ENCODE measurements around the gene CROCC.
A peak's percentile ranks its signal among the peaks of the same experiment; 100 is the strongest.
"Not testable (repeated sequence)": the region's sequence is repeated elsewhere in the genome, so short reads cannot be mapped to it uniquely, and the experiment has no call there.

The CROCC gene

DNA sequence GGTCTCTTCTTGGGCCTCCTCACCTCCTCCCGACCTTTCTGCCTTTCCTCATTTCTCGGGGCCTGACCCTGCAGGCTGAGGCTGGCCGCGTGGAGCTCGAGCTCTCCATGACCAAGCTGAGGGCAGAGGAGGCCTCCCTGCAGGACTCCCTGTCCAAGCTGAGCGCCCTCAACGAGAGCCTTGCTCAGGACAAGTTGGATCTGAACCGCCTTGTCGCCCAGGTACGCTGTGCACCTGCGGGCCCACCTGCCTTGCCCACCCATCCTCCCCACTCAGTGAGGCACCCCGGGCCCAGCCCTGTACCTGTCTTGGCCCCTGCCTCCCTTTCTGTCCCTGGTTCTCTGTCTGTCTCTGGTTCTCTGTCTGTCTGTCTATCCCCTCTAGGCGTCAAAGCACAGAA is 24.5 kb downstream of the CROCC start:
- not testable (repeated sequence) for DNase-seq

DNA sequence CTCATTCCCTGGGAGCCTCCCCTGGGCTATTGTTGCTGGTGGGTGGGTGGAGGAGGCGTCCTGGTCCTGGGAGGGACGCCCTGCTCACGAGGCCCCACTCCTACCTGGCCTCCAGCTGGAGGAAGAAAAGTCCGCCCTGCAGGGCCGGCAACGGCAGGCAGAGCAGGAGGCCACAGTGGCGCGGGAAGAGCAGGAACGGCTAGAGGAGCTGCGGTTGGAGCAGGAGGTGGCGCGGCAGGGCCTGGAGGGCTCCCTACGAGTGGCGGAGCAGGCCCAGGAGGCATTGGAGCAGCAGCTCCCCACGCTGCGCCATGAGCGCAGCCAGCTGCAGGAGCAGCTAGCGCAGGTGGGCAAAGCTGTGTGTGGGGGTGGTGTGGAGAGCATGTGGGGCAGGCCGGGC is 24.9 kb downstream of the CROCC start:
- DNase-seq = no peak

- peak; percentile 57 for DNase-seq
These were observed 26.7 kb downstream of the CROCC start for GRCh38 chr1:16948282-16948891.

DNA sequence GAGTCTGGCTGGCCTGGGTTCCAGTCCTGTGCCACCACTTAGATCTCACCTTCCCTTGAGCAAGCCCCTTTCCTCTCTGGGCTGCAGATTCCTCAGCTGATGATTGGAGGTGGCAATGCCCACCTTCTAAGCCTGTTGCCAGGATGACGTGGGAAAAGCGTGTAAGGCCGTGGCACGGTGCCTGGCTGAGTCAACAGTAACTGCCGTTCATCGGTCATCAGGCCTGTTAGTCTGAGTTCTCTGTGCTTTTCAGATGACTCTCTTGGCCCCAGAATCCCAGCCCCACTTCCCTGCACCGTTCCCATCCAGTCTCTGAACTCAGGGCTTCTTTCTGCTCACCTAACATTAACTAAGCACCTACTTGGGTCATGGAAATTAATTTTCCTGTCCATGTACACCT is 27.3 kb downstream of the CROCC start:
- not testable (repeated sequence) for DNase-seq

- not testable (repeated sequence) for DNase-seq
These were observed 30.6 kb downstream of the CROCC start for GRCh38 chr1:16952376-16952775.

DNA sequence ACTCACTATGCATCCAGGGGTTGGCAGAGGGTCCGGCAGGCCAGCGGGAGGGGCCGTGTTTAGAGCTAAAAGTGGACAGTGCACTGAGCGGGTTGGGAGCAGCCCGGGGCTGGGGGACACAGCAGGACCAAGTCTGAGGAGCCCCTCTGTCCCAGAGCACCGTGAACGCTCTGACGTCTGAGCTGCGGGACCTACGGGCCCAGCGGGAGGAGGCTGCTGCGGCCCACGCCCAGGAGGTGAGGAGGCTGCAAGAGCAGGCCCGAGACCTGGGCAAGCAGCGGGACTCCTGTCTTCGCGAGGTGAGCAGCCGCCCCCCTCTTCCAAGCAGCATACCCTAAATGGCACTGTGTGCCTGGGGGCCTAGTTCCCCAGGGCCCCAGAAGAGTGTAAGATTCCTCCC is 32.8 kb downstream of the CROCC start:
- no peak for DNase-seq

GRCh38 chr1:16955186-16955585 is 33.5 kb downstream of the CROCC start:
- no peak for DNase-seq

DNA sequence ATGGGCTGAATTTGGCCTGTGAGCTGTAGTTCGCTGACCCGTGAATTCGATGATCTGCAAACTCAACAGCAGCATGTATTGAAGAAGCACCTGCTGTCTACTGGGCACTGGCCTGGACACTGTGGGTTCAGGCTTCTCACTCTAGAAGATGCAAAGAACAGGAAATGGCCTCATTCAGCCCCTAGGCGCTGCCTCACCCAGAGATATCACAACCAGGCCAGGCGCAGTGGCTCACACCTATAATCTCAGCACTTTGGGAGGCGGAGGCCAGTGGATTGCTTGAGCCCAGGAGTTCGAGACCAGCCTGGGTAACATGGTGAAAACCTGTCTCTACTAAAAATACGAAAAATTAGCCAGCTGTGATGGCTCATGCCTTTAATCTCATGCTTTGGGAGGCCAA is 35.0 kb downstream of the CROCC start:
- no peak for DNase-seq

- no peak for DNase-seq
These were observed 36.0 kb downstream of the CROCC start for GRCh38 chr1:16957731-16958130.

- no peak for DNase-seq
These were observed 36.7 kb downstream of the CROCC start for GRCh38 chr1:16958475-16958874.

DNA sequence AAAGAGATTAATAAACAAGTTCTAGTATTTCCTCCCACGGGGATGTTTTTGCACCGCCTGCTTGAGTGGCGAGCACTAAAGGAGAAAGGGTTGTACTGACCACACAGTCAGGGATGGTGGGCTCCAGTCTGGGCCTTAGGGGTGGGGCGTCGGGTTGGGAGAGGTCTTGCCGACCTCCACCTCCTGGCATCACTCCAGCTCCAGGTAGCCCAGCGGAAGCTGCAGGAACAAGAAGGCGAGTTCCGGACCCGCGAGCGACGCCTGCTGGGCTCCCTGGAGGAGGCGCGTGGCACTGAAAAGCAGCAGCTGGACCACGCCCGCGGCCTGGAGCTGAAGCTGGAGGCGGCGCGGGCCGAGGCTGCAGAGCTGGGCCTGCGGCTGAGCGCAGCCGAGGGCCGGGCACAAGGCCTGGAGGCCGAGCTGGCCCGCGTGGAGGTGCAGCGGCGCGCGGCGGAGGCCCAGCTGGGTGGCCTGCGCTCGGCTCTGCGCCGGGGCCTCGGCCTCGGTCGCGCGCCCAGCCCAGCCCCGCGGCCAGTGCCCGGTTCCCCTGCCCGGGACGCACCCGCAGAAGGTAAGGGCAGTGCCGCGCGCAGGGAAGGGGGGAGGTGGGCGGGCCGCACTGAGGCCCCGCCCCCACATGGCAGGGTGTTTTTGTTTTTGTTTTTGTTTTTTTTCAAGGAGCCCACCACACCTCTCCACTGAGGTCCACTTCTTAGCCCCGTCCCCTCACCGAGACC is 39.0 kb downstream of the CROCC start:
- peak; percentile 82 for DNase-seq

- DNase-seq = no peak
These were observed 39.8 kb downstream of the CROCC start for GRCh38 chr1:16961297-16962133.

GRCh38 chr1:16964169-16964568 is 42.4 kb downstream of the CROCC start:
- not testable (repeated sequence) for DNase-seq

DNA sequence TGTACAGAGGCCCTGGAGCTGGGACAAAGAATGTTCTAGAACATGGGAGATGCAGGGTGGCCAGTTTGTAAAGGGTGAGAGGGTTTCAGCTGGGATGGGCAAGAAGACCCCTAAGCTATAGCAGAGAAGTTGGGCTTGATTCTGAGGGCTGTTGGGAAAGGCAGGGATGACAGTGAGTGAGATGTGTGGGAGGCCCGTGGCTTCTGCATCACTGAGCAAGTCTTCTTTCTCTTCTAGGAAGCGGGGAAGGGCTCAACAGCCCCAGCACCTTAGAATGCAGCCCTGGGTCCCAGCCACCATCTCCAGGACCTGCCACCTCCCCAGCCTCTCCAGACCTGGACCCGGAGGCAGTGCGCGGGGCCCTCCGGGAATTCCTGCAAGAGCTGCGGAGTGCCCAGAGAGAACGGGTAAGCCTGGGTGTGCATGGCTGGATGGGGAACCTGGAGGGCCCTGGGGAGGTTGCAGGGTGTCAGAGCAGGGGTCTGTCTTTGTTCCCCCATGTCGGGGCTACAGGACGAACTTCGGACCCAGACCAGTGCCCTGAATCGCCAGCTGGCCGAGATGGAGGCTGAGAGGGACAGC is 43.8 kb downstream of the CROCC start:
- no peak for DNase-seq

GRCh38 chr1:16966282-16966681 is 44.6 kb downstream of the CROCC start:
- DNase-seq = no peak

DNA sequence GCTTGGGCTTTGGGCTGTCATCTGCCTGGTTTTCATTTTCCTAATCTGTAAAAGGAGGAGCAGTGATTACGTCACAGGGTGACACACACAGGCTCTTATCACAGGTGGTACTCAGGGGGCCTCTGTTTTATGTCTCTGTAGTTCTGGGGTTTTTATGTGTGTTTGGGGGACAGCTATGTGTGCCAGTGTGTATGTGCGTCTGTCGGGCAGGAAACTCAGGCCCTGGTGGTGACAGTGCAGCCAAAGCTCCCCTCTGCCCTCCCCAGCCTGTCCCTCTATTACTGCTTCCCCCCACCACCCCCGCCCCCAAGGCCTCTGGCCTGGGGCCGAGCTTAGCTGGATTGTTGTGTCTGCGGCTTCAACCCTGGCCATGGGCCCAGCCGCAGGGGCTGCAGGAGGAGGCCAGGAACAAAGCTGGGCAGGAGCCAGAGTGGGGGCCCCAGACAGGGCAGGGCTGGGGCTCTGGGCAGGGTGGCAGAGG is 45.4 kb downstream of the CROCC start:
- peak; percentile 48 for DNase-seq

- no peak for DNase-seq
These were observed 46.2 kb downstream of the CROCC start for GRCh38 chr1:16967962-16968361.

GRCh38 chr1:16968372-16968771 is 46.6 kb downstream of the CROCC start:
- DNase-seq = no peak

GRCh38 chr1:16969057-16969611 is 47.4 kb downstream of the CROCC start:
- no peak for DNase-seq

DNA sequence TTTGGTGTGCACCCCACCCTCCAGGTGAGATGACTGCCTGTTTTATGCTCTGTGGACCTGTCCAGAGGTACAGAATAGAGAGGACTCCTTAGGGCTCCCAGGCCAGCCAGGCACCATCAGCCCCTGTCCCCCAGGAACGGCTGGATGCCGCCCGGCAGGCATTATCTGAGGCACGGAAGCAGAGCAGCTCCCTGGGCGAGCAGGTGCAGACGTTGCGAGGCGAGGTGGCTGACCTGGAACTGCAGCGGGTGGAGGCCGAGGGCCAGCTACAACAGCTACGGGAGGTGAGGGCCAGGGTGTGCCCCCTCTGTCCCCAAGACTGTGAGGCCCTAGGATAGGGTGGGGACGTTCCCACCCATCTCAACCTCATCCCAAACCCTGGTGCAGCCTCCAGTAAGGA is 47.9 kb downstream of the CROCC start:
- no peak for DNase-seq

GRCh38 chr1:16970132-16970910 is 48.6 kb downstream of the CROCC start:
- no peak for DNase-seq
